ENCODE results near the gene ZC3H18. TPM values are rescaled to one million over a fixed set of nuclear protein-coding genes. Genes with fewer than 3 reads are reported as not detected.

Gene ZC3H18
- total and polyA plus RNA-seq, 5 donors from 2014 or later: 10.9 to 162 (median 13.6) TPM

DNA sequence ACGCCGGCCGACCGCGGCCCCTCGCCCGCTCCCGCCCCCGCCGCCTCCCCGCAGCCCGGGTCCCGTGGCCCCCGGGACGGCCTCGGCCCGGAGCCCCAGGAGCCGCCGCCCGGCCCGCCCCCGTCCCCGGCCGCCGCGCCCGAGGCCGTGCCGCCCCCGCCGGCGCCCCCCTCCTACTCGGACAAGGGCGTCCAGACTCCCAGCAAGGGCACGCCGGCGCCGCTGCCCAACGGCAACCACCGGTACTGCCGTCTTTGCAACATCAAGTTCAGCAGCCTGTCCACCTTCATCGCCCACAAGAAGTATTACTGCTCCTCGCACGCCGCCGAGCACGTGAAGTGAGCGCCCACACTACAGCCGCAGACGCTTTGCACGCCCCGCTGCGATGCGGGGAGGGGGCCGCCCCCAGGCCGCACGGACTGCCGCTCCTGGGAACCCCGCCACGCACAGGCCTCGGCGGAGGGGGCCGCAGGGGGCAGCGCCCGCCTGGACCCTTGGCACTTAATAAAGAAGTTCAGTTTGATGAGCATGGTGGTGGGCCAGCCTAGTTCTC is 35.5 kb upstream of the ZC3H18 start:
- H3K27ac ChIP-seq (ENCODE audit: insufficient read depth, low read length, poor library complexity, severe bottlenecking): no peak overlapping the region
- Mint-ChIP-seq H3K27me3 (peaks cover 7% of the 10 kb centered on the region), H3K27ac (no peak overlapping the region)

DNA sequence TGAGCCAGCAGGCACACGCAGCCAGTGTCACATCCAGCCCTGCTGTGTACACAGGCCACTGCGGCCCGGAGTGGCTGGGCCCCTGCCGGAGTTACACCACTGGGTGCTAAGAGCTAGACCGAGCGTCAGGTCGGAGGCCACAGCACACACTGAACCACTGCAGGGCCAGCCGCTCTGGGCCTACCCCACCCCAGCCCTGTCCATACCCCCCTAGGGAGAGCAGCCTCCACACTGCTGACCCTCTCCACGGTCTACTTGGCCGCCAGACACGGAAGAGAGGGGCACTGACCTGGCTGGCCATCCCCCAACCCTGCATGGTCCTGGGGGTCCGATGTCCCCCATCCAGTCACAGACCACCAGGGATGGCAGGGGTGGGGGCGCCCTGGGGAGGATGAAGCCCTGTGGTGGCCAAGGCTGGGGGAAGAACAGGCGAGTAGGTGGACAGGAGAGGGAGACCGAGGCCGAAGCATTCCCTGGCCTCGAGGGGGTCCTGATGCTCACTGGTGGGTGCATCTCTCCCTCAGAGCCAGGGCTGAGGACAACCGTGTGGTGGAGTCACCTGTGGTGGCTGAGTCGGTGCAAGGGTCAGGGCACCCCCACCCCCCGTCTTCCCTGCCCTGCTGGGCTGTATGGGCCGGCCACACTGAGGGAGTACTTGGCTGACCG is 34.9 kb upstream of the ZC3H18 start:
- DNase-seq (no peak), ATAC-seq (ENCODE audit: low read depth in 2 of 2) (no peak)
- Histone ChIP-seq H3K27me3 (ENCODE audit: control insufficient read depth, insufficient read depth, low read length) (no peaks in the 10 kb centered on the region), H3K27ac (ENCODE audit: insufficient read depth, low read length, poor library complexity, severe bottlenecking) (no peak overlapping the region), H3K4me3 (ENCODE audit: low read depth, low read length) (no peak overlapping the region), H3K9me3 (ENCODE audit: control insufficient read depth in 2 of 2, low read length in 2 of 2) (no peaks in the 10 kb centered on the region), H3K36me3 (ENCODE audit: control insufficient read depth, insufficient read depth, low read length) (no peaks in the 10 kb centered on the region), H3K4me1 (ENCODE audit: control insufficient read depth, insufficient read depth, low read length, poor library complexity, severe bottlenecking) (peaks cover 10% of the 10 kb centered on the region)
- no peaks in the 10 kb centered on the region for H3K36me3 Mint-ChIP-seq
- peak overlapping the region in 2 of 3 donors; percentile 73 to 75 for H3K27ac Mint-ChIP-seq
- peak overlapping the region; percentile 81 to 91 (median 86) for H3K4me3 Mint-ChIP-seq
- no peaks in the 10 kb centered on the region for H3K9me3 Mint-ChIP-seq
- peaks cover 7% of the 10 kb centered on the region for H3K27me3 Mint-ChIP-seq
- H3K4me1 Mint-ChIP-seq: peaks cover 0 to 14% (median 7%) of the 10 kb centered on the region in 4 donors

More for the DNA sequence above, 35.5 kb upstream of the ZC3H18 start:
- H3K4me1 ChIP-seq (ENCODE audit: control insufficient read depth, insufficient read depth, low read length, poor library complexity, severe bottlenecking): peaks cover 10% of the 10 kb centered on the region
- H3K9me3 Mint-ChIP-seq: no peaks in the 10 kb centered on the region
- H3K36me3 ChIP-seq (ENCODE audit: control insufficient read depth, insufficient read depth, low read length): no peaks in the 10 kb centered on the region
- no peaks in the 10 kb centered on the region for H3K9me3 ChIP-seq (ENCODE audit: control insufficient read depth in 2 of 2, low read length in 2 of 2)
- DNase-seq: peak in 1 of 3 donors; percentile 53
- no peaks in the 10 kb centered on the region for H3K36me3 Mint-ChIP-seq
- ATAC-seq (ENCODE audit: low read depth in 2 of 2): peak in 1 of 2 donors; percentile 10
- peaks cover 0 to 14% (median 7%) of the 10 kb centered on the region in 4 donors for H3K4me1 Mint-ChIP-seq
- H3K4me3 Mint-ChIP-seq: peak overlapping the region; percentile 61 to 83 (median 68)
- H3K27me3 ChIP-seq (ENCODE audit: control insufficient read depth, insufficient read depth, low read length): no peaks in the 10 kb centered on the region
- no peak overlapping the region for H3K4me3 ChIP-seq (ENCODE audit: low read depth, low read length)

DNA sequence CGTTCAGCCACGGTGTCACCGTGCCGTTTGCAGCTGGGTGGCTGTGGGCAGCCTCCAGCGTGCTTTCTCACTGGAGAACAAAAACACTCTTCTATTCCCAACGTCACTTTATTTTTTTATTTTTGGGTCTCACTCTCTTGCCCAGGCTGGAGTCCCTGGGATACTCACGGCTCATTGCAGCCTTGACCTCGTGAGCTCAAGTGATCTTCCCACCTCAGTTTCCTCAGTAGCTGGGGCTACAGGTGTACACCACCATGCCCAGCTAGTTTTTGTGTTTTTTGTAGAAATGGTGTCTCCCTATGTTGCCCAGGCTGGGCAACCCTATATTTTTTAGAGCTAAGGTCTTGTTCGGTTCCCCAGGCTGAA is 34.4 kb upstream of the ZC3H18 start:
- no peaks in the 10 kb centered on the region for H3K36me3 Mint-ChIP-seq

DNA sequence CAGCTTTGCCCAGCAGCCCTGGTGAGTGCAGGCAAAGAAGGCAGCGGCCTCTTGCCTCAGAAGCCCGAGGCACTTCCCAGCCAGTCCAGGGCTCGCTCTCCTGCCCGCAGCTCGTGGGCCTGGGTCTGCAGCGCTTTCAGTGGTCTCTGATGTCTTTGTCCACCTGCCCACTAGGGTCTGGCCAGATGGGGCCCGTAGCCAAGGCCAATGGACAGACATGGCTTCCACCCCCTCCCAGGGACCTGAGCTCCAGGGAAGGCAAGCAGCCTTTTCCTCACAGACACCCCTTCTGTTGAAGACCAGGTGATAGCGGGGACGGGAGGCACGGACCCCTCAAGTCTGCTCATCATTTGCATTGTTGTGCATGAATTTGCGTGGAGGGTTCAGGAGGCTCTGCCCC is 33.7 kb upstream of the ZC3H18 start:
- Mint-ChIP-seq H3K4me3 (peak overlapping the region; percentile 3 to 88 (median 64)), H3K4me1 (peaks cover 0 to 14% (median 7%) of the 10 kb centered on the region in 4 donors), H3K27me3 (peaks cover 12% of the 10 kb centered on the region), H3K36me3 (no peaks in the 10 kb centered on the region), H3K27ac (no peak overlapping the region), H3K9me3 (no peaks in the 10 kb centered on the region)
- DNase-seq (no peak), ATAC-seq (ENCODE audit: low read depth in 2 of 2) (no peak)
- H3K27ac ChIP-seq (ENCODE audit: insufficient read depth, low read length, poor library complexity, severe bottlenecking): no peak overlapping the region
- no peaks in the 10 kb centered on the region for H3K36me3 ChIP-seq (ENCODE audit: control insufficient read depth, insufficient read depth, low read length)
- no peaks in the 10 kb centered on the region for H3K27me3 ChIP-seq (ENCODE audit: control insufficient read depth, insufficient read depth, low read length)
- H3K4me1 ChIP-seq (ENCODE audit: control insufficient read depth, insufficient read depth, low read length, poor library complexity, severe bottlenecking): peaks cover 10% of the 10 kb centered on the region
- H3K4me3 ChIP-seq (ENCODE audit: low read depth, low read length): no peak overlapping the region
- no peaks in the 10 kb centered on the region for H3K9me3 ChIP-seq (ENCODE audit: control insufficient read depth in 2 of 2, low read length in 2 of 2)

More for the DNA sequence above, 34.4 kb upstream of the ZC3H18 start:
- no peak for DNase-seq
- no peak overlapping the region for H3K27ac ChIP-seq (ENCODE audit: insufficient read depth, low read length, poor library complexity, severe bottlenecking)
- no peaks in the 10 kb centered on the region for H3K27me3 ChIP-seq (ENCODE audit: control insufficient read depth, insufficient read depth, low read length)
- H3K27me3 Mint-ChIP-seq: peaks cover 7% of the 10 kb centered on the region
- no peaks in the 10 kb centered on the region for H3K9me3 Mint-ChIP-seq
- H3K27ac Mint-ChIP-seq: peak overlapping the region; percentile 73 to 85 (median 75)
- peaks cover 10% of the 10 kb centered on the region for H3K4me1 ChIP-seq (ENCODE audit: control insufficient read depth, insufficient read depth, low read length, poor library complexity, severe bottlenecking)
- H3K4me3 ChIP-seq (ENCODE audit: low read depth, low read length): no peak overlapping the region
- H3K4me1 Mint-ChIP-seq: peaks cover 0 to 14% (median 7%) of the 10 kb centered on the region in 4 donors
- H3K36me3 ChIP-seq (ENCODE audit: control insufficient read depth, insufficient read depth, low read length): no peaks in the 10 kb centered on the region
- no peak for ATAC-seq (ENCODE audit: low read depth in 2 of 2)
- peak overlapping the region; percentile 81 to 91 (median 86) for H3K4me3 Mint-ChIP-seq
- no peaks in the 10 kb centered on the region for H3K9me3 ChIP-seq (ENCODE audit: control insufficient read depth in 2 of 2, low read length in 2 of 2)

DNA sequence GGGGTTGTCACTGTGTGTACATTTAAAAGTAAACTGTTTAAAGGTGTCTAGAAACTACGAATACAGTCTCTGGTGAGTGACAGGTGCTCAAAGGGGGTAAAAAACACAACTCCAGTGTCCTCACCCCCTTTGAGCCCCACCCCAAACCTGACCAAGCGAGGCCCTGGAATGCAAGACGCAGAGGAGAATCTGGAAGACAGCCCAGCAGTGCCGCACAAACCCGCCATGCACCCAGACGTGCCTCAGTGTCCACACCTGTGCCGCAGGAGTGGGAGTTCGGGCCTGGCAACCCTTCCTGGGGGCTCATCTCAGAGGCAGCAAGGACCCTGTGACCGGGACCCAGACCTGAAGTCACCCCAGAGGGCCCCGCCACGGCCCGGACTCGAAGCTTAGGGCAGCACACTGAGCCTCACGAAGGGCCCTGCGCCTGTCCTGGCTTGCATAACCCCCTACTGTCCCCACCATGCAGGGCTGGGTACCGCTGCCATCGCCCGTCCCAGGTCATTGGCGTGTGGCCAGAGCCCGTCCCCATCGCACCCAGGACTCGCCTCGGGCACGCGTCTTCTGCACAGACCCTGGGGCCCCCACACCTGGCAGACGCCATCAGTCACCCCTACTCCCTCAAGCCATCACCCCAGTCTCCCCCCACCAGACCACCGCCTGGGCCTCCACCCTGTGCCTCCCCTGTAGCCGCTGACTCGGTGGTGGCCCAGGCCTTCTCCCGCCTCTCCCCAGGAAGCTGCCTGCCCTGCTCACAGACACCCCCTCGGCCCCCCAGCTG is 33.0 kb upstream of the ZC3H18 start:
- no peak overlapping the region for H3K4me3 ChIP-seq (ENCODE audit: low read depth, low read length)
- peaks cover 13% of the 10 kb centered on the region for H3K27me3 Mint-ChIP-seq
- H3K27ac ChIP-seq (ENCODE audit: insufficient read depth, low read length, poor library complexity, severe bottlenecking): no peak overlapping the region
- peaks cover 10% of the 10 kb centered on the region for H3K4me1 ChIP-seq (ENCODE audit: control insufficient read depth, insufficient read depth, low read length, poor library complexity, severe bottlenecking)
- DNase-seq (no peak), ATAC-seq (ENCODE audit: low read depth in 2 of 2) (no peak)
- H3K9me3 ChIP-seq (ENCODE audit: control insufficient read depth in 2 of 2, low read length in 2 of 2): no peaks in the 10 kb centered on the region
- H3K36me3 ChIP-seq (ENCODE audit: control insufficient read depth, insufficient read depth, low read length): no peaks in the 10 kb centered on the region
- peak overlapping the region in 1 of 3 donors; percentile 5 for H3K27ac Mint-ChIP-seq
- no peaks in the 10 kb centered on the region for H3K36me3 Mint-ChIP-seq
- H3K4me3 Mint-ChIP-seq: peak overlapping the region in 2 of 4 donors; percentile 61 to 88
- H3K4me1 Mint-ChIP-seq: peaks cover 0 to 14% (median 7%) of the 10 kb centered on the region in 4 donors
- H3K27me3 ChIP-seq (ENCODE audit: control insufficient read depth, insufficient read depth, low read length): no peaks in the 10 kb centered on the region
- H3K9me3 Mint-ChIP-seq: no peaks in the 10 kb centered on the region

DNA sequence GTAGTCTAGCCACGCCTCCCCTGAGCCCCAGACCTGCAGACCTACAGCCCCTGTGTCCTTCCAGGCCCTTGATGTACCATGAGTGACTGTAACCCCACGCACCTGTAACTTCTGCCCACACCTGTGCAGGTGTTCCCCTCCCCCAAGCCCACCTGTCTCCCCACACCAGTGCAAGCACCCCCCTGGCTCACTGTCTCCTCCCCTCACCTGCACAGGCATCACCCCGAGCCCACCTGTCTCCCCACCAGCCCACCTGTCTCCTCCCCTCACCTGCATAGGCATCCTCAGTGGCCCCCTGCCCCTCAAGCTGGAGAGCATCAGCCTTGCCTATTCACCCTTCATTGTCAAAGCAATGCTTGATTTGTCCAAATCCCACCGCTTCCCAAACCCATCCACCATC is 32.3 kb upstream of the ZC3H18 start:
- Histone ChIP-seq H3K9me3 (ENCODE audit: control insufficient read depth in 2 of 2, low read length in 2 of 2) (peaks cover 3 to 7% of the 10 kb centered on the region in 2 experiments), H3K4me1 (ENCODE audit: control insufficient read depth, insufficient read depth, low read length, poor library complexity, severe bottlenecking) (peaks cover 10% of the 10 kb centered on the region), H3K36me3 (ENCODE audit: control insufficient read depth, insufficient read depth, low read length) (no peaks in the 10 kb centered on the region), H3K4me3 (ENCODE audit: low read depth, low read length) (no peak overlapping the region), H3K27ac (ENCODE audit: insufficient read depth, low read length, poor library complexity, severe bottlenecking) (no peak overlapping the region), H3K27me3 (ENCODE audit: control insufficient read depth, insufficient read depth, low read length) (no peaks in the 10 kb centered on the region)
- ATAC-seq (ENCODE audit: low read depth in 2 of 2) (no peak), DNase-seq (no peak)
- peaks cover 0 to 14% (median 7%) of the 10 kb centered on the region in 4 donors for H3K4me1 Mint-ChIP-seq
- no peaks in the 10 kb centered on the region for H3K36me3 Mint-ChIP-seq
- peak overlapping the region in 1 of 3 donors; percentile 69 for H3K27ac Mint-ChIP-seq
- peak overlapping the region in 2 of 4 donors; percentile 16 to 61 for H3K4me3 Mint-ChIP-seq
- peaks cover 0 to 4% (median 0%) of the 10 kb centered on the region in 7 donors for H3K9me3 Mint-ChIP-seq
- peaks cover 18% of the 10 kb centered on the region for H3K27me3 Mint-ChIP-seq

DNA sequence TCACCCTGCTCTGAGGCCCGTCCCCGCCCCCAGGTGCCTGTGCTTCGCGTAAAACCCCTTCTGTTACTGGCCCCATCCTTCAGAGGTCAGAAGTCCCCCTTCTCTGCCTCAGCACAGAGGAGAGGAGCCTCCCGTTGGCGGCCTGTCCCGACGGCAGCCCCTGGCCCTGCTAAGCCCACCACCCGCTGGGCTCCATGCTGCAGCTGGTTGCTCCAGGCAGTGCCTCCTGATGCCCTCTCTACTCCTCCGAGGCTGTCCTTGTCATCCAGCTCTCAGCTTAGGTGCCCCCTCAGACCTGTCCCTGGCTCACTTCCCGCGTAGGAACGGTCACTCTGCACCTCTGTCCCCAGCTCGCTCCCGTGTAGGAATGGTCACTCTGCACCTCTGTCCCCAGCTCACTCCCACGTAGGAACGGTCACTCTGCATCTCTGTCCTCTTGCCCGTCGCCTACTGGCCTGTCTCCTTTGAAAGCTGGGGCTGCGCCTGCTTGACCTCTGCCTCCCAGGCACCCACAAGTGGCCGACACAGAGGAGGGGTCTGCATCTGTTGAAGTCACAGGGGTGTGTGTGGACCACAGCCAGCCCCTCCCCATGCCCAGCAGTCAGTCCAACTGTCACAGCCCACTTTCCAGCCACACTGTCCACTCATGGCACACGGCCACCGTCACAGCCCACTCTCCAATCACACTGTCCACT is 31.7 kb upstream of the ZC3H18 start:
- peaks cover 22% of the 10 kb centered on the region for H3K27me3 Mint-ChIP-seq
- no peak overlapping the region for H3K4me3 ChIP-seq (ENCODE audit: low read depth, low read length)
- peaks cover 4% of the 10 kb centered on the region for H3K36me3 Mint-ChIP-seq
- H3K36me3 ChIP-seq (ENCODE audit: control insufficient read depth, insufficient read depth, low read length): no peaks in the 10 kb centered on the region
- no peak overlapping the region for H3K27ac ChIP-seq (ENCODE audit: insufficient read depth, low read length, poor library complexity, severe bottlenecking)
- peak overlapping the region in 1 of 4 donors; percentile 58 for H3K4me3 Mint-ChIP-seq
- no peak for ATAC-seq (ENCODE audit: low read depth in 2 of 2)
- peaks cover 0 to 10% (median 1%) of the 10 kb centered on the region in 7 donors for H3K9me3 Mint-ChIP-seq
- H3K27ac Mint-ChIP-seq: peak overlapping the region in 1 of 3 donors; percentile 88
- peaks cover 10% of the 10 kb centered on the region for H3K4me1 ChIP-seq (ENCODE audit: control insufficient read depth, insufficient read depth, low read length, poor library complexity, severe bottlenecking)
- peaks cover 0 to 14% (median 7%) of the 10 kb centered on the region in 4 donors for H3K4me1 Mint-ChIP-seq
- H3K27me3 ChIP-seq (ENCODE audit: control insufficient read depth, insufficient read depth, low read length): no peaks in the 10 kb centered on the region
- peaks cover 7 to 13% of the 10 kb centered on the region in 2 experiments for H3K9me3 ChIP-seq (ENCODE audit: control insufficient read depth in 2 of 2, low read length in 2 of 2)
- DNase-seq: no peak
